ENCODE data around the gene TANK. TPM values are rescaled to one million over a fixed set of nuclear protein-coding genes. Genes with fewer than 3 reads are reported as not detected.

Gene TANK
- total RNA-seq, 1 experiment from 2014 or later, result 24.5 TPM

DNA sequence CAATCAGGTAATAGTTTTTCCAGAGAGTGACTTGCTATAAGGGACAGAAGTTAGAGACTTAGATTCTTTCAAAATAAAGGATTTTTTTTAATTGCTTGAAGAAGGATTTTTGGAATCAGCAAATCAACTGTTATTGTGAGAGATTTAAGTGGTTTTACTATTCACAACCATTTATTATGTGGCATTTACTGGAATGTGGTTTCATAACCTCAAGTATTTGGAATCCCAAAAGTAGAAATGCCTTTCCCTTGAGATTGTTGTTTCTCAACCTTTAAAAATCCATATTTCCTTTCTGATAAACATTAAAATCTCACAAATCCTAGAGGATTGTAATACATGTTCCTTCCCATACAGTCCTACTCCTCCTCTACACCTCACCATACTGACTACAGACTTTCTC, 5.0 kb downstream of the TANK start:
- H3K27ac Mint-ChIP-seq, result no peak overlapping the region
- DNase-seq (ENCODE audit: low spot score) (no peak), ATAC-seq (no peak)
- no peaks in the 10 kb centered on the region for H3K27me3 Mint-ChIP-seq (ENCODE audit: low read depth)
- H3K9me3 Mint-ChIP-seq, result no peaks in the 10 kb centered on the region
- ChIA-PET POLR2A (no interaction called here), CTCF (no interaction called here)
- peaks cover 18% of the 10 kb centered on the region for H3K36me3 Mint-ChIP-seq
- H3K4me3 Mint-ChIP-seq, result no peak overlapping the region
- TF ChIP-seq PRRX2 (CRISPR knock-in tag; IDR thresholded peaks at IDR 0.05), result no peak
- TF ChIP-seq, protein P1, sequence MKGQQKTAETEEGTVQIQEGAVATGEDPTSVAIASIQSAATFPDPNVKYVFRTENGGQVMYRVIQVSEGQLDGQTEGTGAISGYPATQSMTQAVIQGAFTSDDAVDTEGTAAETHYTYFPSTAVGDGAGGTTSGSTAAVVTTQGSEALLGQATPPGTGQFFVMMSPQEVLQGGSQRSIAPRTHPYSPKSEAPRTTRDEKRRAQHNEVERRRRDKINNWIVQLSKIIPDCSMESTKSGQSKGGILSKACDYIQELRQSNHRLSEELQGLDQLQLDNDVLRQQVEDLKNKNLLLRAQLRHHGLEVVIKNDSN (CRISPR knock-in tag; IDR thresholded peaks at IDR 0.05), result no peak
- no peak for TF ChIP-seq ATF2 (CRISPR knock-in tag; IDR thresholded peaks at IDR 0.05; ENCODE audit: borderline replicate concordance, low read depth)
- TF ChIP-seq AFF4 (CRISPR knock-in tag; IDR thresholded peaks at IDR 0.05; ENCODE audit: borderline replicate concordance), result no peak
- no peak for TF ChIP-seq ZSCAN18 (CRISPR knock-in tag; IDR thresholded peaks at IDR 0.05)
- TF ChIP-seq, protein P2, sequence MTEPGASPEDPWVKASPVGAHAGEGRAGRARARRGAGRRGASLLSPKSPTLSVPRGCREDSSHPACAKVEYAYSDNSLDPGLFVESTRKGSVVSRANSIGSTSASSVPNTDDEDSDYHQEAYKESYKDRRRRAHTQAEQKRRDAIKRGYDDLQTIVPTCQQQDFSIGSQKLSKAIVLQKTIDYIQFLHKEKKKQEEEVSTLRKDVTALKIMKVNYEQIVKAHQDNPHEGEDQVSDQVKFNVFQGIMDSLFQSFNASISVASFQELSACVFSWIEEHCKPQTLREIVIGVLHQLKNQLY (CRISPR knock-in tag; IDR thresholded peaks at IDR 0.05), result no peak
- TF ChIP-seq EMX1 (CRISPR knock-in tag; IDR thresholded peaks at IDR 0.05), result no peak
- H3K4me1 Mint-ChIP-seq, result peaks cover 21% of the 10 kb centered on the region

GRCh38 chr2:161165811-161166210, 5.6 kb downstream of the TANK start:
- peaks cover 27% of the 10 kb centered on the region for H3K4me1 Mint-ChIP-seq
- H3K4me3 Mint-ChIP-seq, result no peak overlapping the region
- DNase-seq (ENCODE audit: low spot score) (no peak), ATAC-seq (no peak)
- peaks cover 18% of the 10 kb centered on the region for H3K36me3 Mint-ChIP-seq
- CTCF ChIA-PET, result no interaction called here
- H3K27me3 Mint-ChIP-seq (ENCODE audit: low read depth), result no peaks in the 10 kb centered on the region
- H3K27ac Mint-ChIP-seq, result no peak overlapping the region
- POLR2A ChIA-PET, result no interaction called here
- H3K9me3 Mint-ChIP-seq, result no peaks in the 10 kb centered on the region
- TF ChIP-seq ATF6 (CRISPR knock-in tag; IDR thresholded peaks at IDR 0.05), result no peak
- TF ChIP-seq RORB (CRISPR knock-in tag; IDR thresholded peaks at IDR 0.05), result no peak
- no peak for TF ChIP-seq ZNF671 (CRISPR knock-in tag; IDR thresholded peaks at IDR 0.05)
- TF ChIP-seq, protein P3, sequence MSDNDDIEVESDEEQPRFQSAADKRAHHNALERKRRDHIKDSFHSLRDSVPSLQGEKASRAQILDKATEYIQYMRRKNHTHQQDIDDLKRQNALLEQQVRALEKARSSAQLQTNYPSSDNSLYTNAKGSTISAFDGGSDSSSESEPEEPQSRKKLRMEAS (CRISPR knock-in tag; IDR thresholded peaks at IDR 0.05), result no peak
- no peak for TF ChIP-seq ARID4B (CRISPR knock-in tag; IDR thresholded peaks at IDR 0.05; ENCODE audit: borderline replicate concordance)
- TF ChIP-seq ZNF423 (CRISPR knock-in tag; IDR thresholded peaks at IDR 0.05), result no peak
- TF ChIP-seq ZNF281 (CRISPR knock-in tag; IDR thresholded peaks at IDR 0.05), result no peak
- TF ChIP-seq NR1H2 (CRISPR knock-in tag; IDR thresholded peaks at IDR 0.05), result no peak
- no peak for TF ChIP-seq ZNF138 (CRISPR knock-in tag; conservative IDR thresholded peaks at IDR 0.05)
- no peak for TF ChIP-seq SOX15 (CRISPR knock-in tag; IDR thresholded peaks at IDR 0.05)
- no peak for TF ChIP-seq ZNF121 (CRISPR knock-in tag; IDR thresholded peaks at IDR 0.05)

Measured in WTC11 (cell line).